HuH-7.5 (cell line): ENCODE measurements around the gene GOLGA6L9.
A peak's percentile ranks its signal among the peaks of the same experiment; 100 is the strongest.
"Not testable (repeated sequence)": the region's sequence is repeated elsewhere in the genome, so short reads cannot be mapped to it uniquely, and the experiment has no call there.

ENCODE experiments used
- DNase-seq: peaks from one replicate; pipeline ENCODE4 v3.0.0; 2011; ENCODE audit warnings: low spot score

GOLGA6L9 gene

GRCh38 chr15:82429693-82430092, at the start of gene GOLGA6L9:
TSS of gene GOLGA6L9 (plus strand) at chr15:82429816. CDS start at chr15:82430080, 264 bp downstream.
- not testable (repeated sequence) for DNase-seq

- not testable (repeated sequence) for DNase-seq
Measured at GRCh38 chr15:82381330-82381955, 48.2 kb upstream of the GOLGA6L9 start.

GRCh38 chr15:82387209-82387608, 42.4 kb upstream of the GOLGA6L9 start:
- not testable (repeated sequence) for DNase-seq

GRCh38 chr15:82390152-82390551, 39.5 kb upstream of the GOLGA6L9 start:
- not testable (repeated sequence) for DNase-seq

- not testable (repeated sequence) for DNase-seq
Measured at GRCh38 chr15:82392077-82392476, 37.5 kb upstream of the GOLGA6L9 start.

GRCh38 chr15:82393671-82394070, 35.9 kb upstream of the GOLGA6L9 start:
- DNase-seq, result no peak

GRCh38 chr15:82395788-82396187, 33.8 kb upstream of the GOLGA6L9 start:
- not testable (repeated sequence) for DNase-seq

GRCh38 chr15:82397817-82398216, 31.8 kb upstream of the GOLGA6L9 start:
- DNase-seq, result no peak

GRCh38 chr15:82398785-82399184, 30.8 kb upstream of the GOLGA6L9 start:
- DNase-seq, result no peak

- DNase-seq, result not testable (repeated sequence)
Measured at GRCh38 chr15:82399366-82400103, 30.1 kb upstream of the GOLGA6L9 start.

- DNase-seq, result not testable (repeated sequence)
Measured at GRCh38 chr15:82401918-82402317, 27.7 kb upstream of the GOLGA6L9 start.

GRCh38 chr15:82402341-82402740, 27.3 kb upstream of the GOLGA6L9 start:
- not testable (repeated sequence) for DNase-seq

- not testable (repeated sequence) for DNase-seq
Measured at GRCh38 chr15:82406211-82406610, 23.4 kb upstream of the GOLGA6L9 start.

GRCh38 chr15:82410306-82410705, 19.3 kb upstream of the GOLGA6L9 start:
- DNase-seq, result not testable (repeated sequence)

GRCh38 chr15:82411595-82411994, 18.0 kb upstream of the GOLGA6L9 start:
- not testable (repeated sequence) for DNase-seq

GRCh38 chr15:82414525-82415191, 15.0 kb upstream of the GOLGA6L9 start:
- DNase-seq, result peak; percentile 7

- not testable (repeated sequence) for DNase-seq
Measured at GRCh38 chr15:82420516-82420915, 9.1 kb upstream of the GOLGA6L9 start.

GRCh38 chr15:82420966-82421365, 8.7 kb upstream of the GOLGA6L9 start:
- DNase-seq, result not testable (repeated sequence)

- not testable (repeated sequence) for DNase-seq
Measured at GRCh38 chr15:82427117-82427516, 2.5 kb upstream of the GOLGA6L9 start.

GRCh38 chr15:82445420-82445819, 15.8 kb downstream of the GOLGA6L9 start:
- DNase-seq, result not testable (repeated sequence)

GRCh38 chr15:82457336-82457735, 27.7 kb downstream of the GOLGA6L9 start:
- not testable (repeated sequence) for DNase-seq

- DNase-seq, result not testable (repeated sequence)
Measured at GRCh38 chr15:82465629-82466028, 36.0 kb downstream of the GOLGA6L9 start.

GRCh38 chr15:82468205-82468604, 38.6 kb downstream of the GOLGA6L9 start:
- not testable (repeated sequence) for DNase-seq
